BJ (cell line): ENCODE data around the gene SAP30BP. TPM values are rescaled to one million over a fixed set of nuclear protein-coding genes. Genes with fewer than 3 reads are reported as not detected.

Experiments used
- CTCF ChIA-PET: fragments of 350-600 bp; formaldehyde crosslinking; extraction: SDS; loops from one replicate; lab custom pipeline; 2021; ENCODE audit warnings: antibody characterized with exemption, inconsistent platforms; lab: Yijun Ruan, JAX
- POLR2A ChIA-PET: fragments of 300-600 bp; sonication (Branson Sonifier 250); formaldehyde crosslinking; extraction: SDS; loops from one replicate; lab custom pipeline; 2021; ENCODE audit warnings: antibody characterized with exemption; lab: Charles Lee
- DNase-seq: peaks from one replicate; pipeline ENCODE4 v3.0.0-alpha.2; 2011; ENCODE audit warnings: low read depth
- H3K27me3 ChIP-seq: 2 replicates; pipeline ENCODE4 v1.6.0; 2011; ENCODE audit warnings: low read length; ENCODE audit not compliant: control insufficient read depth, insufficient read depth
- H3K36me3 ChIP-seq: 2 replicates; pipeline ENCODE4 v1.5.1; 2011; ENCODE audit warnings: low read length; ENCODE audit not compliant: control insufficient read depth, insufficient read depth
- H3K4me3 ChIP-seq: 2 replicates; pipeline ENCODE4 v1.5.1; 2011; ENCODE audit warnings: low read depth, mild to moderate bottlenecking, control low read depth, low read length
- polyA minus RNA-seq: library from RNA; depleted of rRNA, polyadenylated mRNA; stranded (reverse); fragments of >200 nt; gene quantifications from 2 replicates; pipeline ENCODE4 v1.2.3, GENCODE V29; 2011; rRNA and poly(A)+ RNA removed
- polyA plus RNA-seq: library from polyadenylated mRNA; depleted of rRNA; stranded (reverse); fragments of >200 nt; gene quantifications from 2 replicates; pipeline ENCODE4 v1.2.3, GENCODE V29; 2011; rRNA removed
- TF ChIP-seq, protein P1 (sequence below): IDR thresholded peaks from 2 replicates; pipeline ENCODE4 v1.5.1; 2011; ENCODE audit warnings: low read depth, mild to moderate bottlenecking, control low read depth, inconsistent platforms, low read length, moderate library complexity; ENCODE audit not compliant: insufficient read depth

The SAP30BP gene
- polyA plus RNA-seq = 65.3 and 84.8 TPM in 2 replicates
- polyA minus RNA-seq = 38.8 and 55.7 TPM in 2 replicates

DNA sequence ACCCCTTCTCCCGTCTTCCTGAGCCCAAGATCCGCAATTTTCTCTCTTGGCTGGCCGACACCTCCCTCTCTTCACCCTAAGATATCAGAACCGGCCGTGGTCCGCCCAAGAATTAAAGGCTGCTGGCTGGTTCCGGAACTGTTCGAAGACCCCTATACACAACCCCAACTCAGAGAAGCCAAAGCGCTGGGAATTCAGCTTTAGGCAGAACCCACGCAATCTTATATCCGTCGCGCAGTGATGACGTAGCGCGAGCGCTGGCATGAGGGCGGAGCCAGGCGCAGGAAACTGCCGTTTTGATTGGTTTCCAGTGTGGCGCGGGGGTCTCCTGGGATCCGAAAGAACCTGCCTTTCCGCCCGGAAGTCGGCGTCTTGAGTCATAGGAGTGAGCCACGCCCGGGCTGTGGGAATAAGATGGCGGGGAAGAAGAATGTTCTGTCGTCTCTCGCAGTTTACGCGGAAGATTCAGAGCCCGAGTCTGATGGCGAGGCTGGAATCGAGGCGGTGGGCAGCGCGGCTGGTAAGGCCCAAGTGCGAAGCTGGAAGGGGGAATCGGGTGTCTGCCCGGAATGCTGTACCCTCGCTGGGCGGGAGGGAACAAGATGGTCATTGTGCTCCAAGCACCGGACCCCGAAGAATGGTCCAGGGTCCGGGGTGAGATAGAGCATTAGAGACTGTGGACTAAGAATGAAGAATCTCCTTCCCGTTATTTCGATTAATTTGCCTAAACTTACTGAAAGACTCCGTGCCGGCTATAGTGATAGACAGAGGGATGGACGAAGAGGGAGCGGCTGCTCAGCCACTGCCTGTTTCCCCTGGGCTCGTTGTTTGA lies at the start of gene SAP30BP, which contains the start of gene RECQL5:
TSS of gene SAP30BP (plus strand) at position 380 of the 832 bp plus-strand sequence. CDS start at position 415, 35 bp downstream.
TSS of gene RECQL5 (minus strand) at position 196 of the 832 bp plus-strand sequence. CDS start 597 bp downstream, outside the sequence.
- Histone ChIP-seq H3K36me3 (peaks cover 13% of the 10 kb centered on the region), H3K4me3 (peak within 1 kb of the TSS; percentile 73), H3K27me3 (no peaks in the 10 kb centered on the region)
- POLR2A ChIA-PET = no interaction called here
- CTCF ChIA-PET = interaction anchor here (1.1 to 4.3 kb wide), 8 partner anchors 11 to 87 kb away, joined by 3 to 31 read pairs (median 8); partner anchors contain the start of gene SMIM5
- TF ChIP-seq, protein P1, sequence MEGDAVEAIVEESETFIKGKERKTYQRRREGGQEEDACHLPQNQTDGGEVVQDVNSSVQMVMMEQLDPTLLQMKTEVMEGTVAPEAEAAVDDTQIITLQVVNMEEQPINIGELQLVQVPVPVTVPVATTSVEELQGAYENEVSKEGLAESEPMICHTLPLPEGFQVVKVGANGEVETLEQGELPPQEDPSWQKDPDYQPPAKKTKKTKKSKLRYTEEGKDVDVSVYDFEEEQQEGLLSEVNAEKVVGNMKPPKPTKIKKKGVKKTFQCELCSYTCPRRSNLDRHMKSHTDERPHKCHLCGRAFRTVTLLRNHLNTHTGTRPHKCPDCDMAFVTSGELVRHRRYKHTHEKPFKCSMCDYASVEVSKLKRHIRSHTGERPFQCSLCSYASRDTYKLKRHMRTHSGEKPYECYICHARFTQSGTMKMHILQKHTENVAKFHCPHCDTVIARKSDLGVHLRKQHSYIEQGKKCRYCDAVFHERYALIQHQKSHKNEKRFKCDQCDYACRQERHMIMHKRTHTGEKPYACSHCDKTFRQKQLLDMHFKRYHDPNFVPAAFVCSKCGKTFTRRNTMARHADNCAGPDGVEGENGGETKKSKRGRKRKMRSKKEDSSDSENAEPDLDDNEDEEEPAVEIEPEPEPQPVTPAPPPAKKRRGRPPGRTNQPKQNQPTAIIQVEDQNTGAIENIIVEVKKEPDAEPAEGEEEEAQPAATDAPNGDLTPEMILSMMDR = no peak
- peak; percentile 88 for DNase-seq

DNA sequence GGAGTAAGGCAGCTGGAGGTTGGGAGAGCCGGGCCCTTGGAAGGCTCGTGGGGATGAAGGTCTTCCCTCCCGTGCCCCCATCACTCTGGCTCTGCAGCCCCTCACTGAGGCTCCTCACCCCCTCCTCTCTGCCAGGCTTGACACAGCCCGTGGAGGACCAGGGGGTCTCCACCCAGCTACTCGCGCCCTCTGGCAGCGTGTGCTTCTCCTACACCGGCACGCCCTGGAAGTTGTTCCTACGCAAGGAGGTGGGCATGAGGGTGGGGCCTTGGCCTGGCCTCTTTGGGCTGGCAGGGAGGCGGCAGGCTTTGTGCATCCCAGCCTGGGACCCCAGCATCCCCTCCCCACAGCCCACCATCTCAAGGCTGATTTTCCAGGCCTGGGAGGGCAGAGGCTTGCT lies 49.5 kb upstream of the SAP30BP start:
- Histone ChIP-seq H3K4me3 (no peak overlapping the region), H3K36me3 (no peaks in the 10 kb centered on the region), H3K27me3 (no peaks in the 10 kb centered on the region; the same call in 1 of the 2 replicates)
- TF ChIP-seq, protein P1 = no peak
- no peak for DNase-seq
- ChIA-PET CTCF (interaction anchor here (3.3 to 5.7 kb wide), 3 partner anchors 15 to 132 kb away, joined by 19 to 37 read pairs (median 31); partner anchors contain the start of gene SMIM5), POLR2A (no interaction called here)

DNA sequence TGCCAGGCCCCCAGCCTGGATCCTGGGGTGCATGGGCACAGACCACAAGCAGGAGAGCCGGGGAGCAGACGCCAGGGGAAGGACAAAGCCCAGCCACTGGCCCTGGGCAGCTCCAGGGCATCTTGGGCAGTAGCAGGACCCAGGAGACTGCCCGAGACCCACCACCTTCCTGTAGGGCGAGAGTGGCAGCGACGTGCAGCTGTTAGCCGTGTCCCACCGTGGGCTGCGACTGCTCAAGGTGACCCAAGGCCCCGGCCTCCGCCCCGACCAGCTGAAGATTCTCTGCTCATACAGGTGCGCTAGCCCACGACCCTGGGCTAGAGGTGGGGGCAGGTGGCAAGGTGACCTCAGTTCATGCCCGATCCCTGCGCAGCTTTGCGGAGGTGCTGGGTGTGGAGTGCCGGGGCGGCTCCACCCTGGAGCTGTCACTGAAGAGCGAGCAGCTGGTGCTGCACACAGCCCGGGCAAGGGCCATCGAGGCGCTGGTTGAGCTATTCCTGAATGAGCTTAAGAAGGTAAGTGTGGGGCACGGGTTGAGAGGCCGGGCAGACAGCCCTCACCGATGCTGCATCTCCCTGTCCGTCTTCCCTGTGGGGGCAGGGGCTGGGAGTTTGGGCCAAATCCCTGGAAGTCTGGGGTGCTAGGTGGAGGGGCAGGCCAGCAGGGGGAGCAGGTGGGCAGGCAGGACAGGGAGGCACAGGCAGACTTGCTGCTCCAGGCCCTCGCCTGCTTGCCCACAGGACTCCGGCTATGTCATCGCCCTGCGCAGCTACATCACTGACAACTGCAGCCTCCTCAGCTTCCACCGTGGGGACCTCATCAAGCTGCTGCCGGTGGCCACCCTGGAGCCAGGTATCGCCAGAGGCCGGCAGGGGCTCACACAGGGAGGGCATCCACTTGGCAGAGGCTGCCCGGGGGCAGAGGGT lies 47.4 kb upstream of the SAP30BP start:
- ChIA-PET POLR2A (no interaction called here), CTCF (interaction anchor here (0.6 to 21.7 kb wide), 7 partner anchors 10 to 204 kb away, joined by 3 to 502 read pairs (median 7); partner anchors contain the start of gene SMIM5)
- TF ChIP-seq, protein P1 = peak; percentile 63
- H3K36me3 ChIP-seq = no peaks in the 10 kb centered on the region
- no peaks in the 10 kb centered on the region; the same call in 1 of the 2 replicates for H3K27me3 ChIP-seq
- no peak overlapping the region for H3K4me3 ChIP-seq
- no peak for DNase-seq

- CTCF ChIA-PET = interaction anchor here (0.9 to 21.7 kb wide), 4 partner anchors 12 to 127 kb away, joined by 3 to 502 read pairs (median 20); partner anchors contain the start of gene SMIM5
- no peaks in the 10 kb centered on the region; the same call in 1 of the 2 replicates for H3K27me3 ChIP-seq
- H3K4me3 ChIP-seq = no peak overlapping the region
- TF ChIP-seq, protein P1 = no peak
- DNase-seq = no peak
- H3K36me3 ChIP-seq = no peaks in the 10 kb centered on the region
- POLR2A ChIA-PET = no interaction called here
These were observed 45.6 kb upstream of the SAP30BP start for GRCh38 chr17:75621489-75621888.
